ENCODE data around the gene RBM33.
A peak's percentile ranks its signal among the peaks of the same experiment; 100 is the strongest.

RBM33 gene

DNA sequence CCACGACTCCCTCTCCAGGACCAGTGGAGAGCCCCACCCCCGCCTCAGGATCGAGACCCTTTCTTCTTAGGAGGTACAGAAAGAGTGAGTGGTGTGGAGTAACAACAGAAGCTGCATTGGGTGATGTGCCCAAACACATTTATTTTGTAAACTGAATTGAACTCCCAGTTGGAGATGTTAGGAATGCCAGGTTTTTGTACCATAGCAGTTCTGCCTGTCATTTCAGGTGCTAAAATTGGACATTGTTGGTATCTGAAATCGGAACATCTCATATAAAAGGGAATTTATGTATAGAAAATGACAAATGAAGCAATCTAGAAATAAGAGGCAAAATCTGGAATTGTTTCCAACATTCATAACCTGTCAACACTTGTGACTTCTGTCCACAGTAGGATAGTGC lies 93.1 kb downstream of the RBM33 start:
- no peak overlapping the region for H3K4me3 ChIP-seq (ENCODE audit: low read depth, low read length)
- peaks cover 19% of the 10 kb centered on the region for H3K36me3 ChIP-seq (replicated peaks)
- no peaks in the 10 kb centered on the region for H3K27me3 ChIP-seq (replicated peaks)
- DNase-seq = no peak
- TF ChIP-seq, protein P1, sequence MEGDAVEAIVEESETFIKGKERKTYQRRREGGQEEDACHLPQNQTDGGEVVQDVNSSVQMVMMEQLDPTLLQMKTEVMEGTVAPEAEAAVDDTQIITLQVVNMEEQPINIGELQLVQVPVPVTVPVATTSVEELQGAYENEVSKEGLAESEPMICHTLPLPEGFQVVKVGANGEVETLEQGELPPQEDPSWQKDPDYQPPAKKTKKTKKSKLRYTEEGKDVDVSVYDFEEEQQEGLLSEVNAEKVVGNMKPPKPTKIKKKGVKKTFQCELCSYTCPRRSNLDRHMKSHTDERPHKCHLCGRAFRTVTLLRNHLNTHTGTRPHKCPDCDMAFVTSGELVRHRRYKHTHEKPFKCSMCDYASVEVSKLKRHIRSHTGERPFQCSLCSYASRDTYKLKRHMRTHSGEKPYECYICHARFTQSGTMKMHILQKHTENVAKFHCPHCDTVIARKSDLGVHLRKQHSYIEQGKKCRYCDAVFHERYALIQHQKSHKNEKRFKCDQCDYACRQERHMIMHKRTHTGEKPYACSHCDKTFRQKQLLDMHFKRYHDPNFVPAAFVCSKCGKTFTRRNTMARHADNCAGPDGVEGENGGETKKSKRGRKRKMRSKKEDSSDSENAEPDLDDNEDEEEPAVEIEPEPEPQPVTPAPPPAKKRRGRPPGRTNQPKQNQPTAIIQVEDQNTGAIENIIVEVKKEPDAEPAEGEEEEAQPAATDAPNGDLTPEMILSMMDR (IDR thresholded peaks at IDR 0.05; ENCODE audit: low read depth, low read length, missing control alignments) = no peak
- in situ Hi-C loops (cut with HindIII; ENCODE audit: low pct_ligation_motif_present, low sequenced_read_pairs) = no loop called here
- no peak overlapping the region for H3K27ac ChIP-seq

DNA sequence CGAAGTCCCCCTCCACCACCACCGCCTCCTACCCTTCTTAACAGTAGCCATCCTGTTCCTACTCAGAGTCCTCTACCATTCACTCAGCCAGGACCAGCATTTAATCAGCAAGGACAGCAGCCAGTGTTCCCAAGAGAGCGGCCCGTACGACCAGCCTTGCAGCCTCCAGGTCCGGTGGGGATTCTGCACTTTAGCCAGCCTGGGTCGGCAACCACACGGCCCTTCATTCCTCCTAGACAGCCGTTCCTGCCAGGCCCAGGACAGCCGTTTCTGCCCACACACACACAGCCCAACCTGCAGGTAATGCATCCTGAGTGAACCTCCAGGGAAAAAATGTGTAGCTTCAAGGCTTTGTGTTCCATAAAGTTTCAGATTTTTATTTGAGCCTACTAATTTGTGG lies 93.6 kb downstream of the RBM33 start:
- TF ChIP-seq, protein P1 (IDR thresholded peaks at IDR 0.05; ENCODE audit: low read depth, low read length, missing control alignments) = no peak
- Histone ChIP-seq H3K27ac (no peak overlapping the region), H3K27me3 (replicated peaks) (no peaks in the 10 kb centered on the region), H3K36me3 (replicated peaks) (peaks cover 22% of the 10 kb centered on the region), H3K4me3 (ENCODE audit: low read depth, low read length) (no peak overlapping the region)
- DNase-seq = no peak
- in situ Hi-C loops (cut with HindIII; ENCODE audit: low pct_ligation_motif_present, low sequenced_read_pairs) = no loop called here

DNA sequence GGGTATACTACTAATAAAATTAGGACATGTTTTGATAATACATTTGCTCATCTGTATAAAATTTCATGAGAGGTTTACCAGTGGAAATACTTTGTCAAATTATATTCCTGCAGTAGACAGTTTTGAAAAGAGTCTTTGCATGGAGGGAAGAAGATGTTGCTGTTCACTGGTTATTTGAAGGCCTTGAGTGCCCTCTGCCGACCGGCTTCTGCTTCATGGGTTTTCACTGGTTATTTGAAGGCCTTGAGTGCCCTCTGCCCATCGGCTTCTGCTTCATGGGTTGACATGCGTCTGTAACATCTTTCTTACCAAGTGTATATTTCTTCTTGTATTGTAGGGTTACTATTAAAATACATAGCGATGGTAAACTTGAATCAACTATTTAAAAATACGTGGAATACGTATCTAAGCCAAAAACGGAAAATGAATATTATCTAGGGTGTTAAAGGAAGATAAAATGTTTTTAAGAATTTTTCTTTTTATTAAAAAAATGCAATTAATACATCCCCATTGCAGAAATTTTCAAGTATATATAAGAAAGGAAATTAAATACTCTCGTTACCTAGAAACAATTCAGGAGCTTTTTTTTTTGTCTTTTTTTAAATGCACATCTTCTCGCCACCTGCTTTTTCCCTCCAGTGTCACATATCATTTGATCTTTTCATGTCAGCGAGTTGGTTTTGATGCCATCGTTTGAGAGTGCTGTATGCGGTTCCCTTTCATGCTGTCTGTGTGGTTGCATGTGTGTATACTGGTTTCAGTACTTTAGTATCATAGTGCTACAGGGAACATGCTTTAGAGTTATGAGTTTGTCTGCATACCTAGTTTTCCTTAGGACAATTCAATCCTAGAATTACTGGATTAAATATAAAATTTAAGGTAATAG lies 94.4 kb downstream of the RBM33 start:
- DNase-seq = peak; percentile 80
- Histone ChIP-seq H3K27me3 (replicated peaks) (no peaks in the 10 kb centered on the region), H3K36me3 (replicated peaks) (peaks cover 25% of the 10 kb centered on the region), H3K4me3 (ENCODE audit: low read depth, low read length) (no peak overlapping the region), H3K27ac (no peak overlapping the region)
- TF ChIP-seq, protein P1 (IDR thresholded peaks at IDR 0.05; ENCODE audit: low read depth, low read length, missing control alignments) = peak; percentile 88
- in situ Hi-C loops (cut with HindIII; ENCODE audit: low pct_ligation_motif_present, low sequenced_read_pairs) = no loop called here

DNA sequence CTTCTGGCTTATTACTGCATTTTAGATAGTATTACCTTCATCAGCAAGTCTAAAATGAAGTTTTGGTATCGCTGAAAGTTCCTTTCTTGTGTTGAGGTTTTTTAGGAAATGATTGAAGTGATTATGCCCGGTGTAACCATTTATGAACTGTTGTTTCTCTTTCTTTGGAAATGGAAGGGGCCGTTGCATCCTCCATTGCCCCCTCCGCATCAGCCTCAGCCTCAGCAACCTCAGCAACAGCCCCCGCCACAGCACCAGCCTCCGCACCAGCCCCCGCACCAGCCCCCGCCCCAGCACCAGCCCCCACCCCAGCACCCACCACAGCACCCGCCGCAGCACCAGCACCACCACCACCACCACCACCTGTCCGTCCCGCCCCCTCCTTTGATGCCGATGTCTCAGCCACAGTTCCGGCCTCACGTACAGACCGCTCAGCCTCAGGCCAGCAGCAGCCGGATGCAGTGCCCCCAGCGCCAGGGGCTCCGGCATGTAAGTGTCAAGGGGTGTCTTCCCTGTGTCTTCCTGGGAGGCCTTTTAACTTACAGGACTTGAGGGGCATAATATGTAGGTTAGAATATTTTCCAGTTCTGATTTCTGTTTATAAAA lies 95.2 kb downstream of the RBM33 start:
- TF ChIP-seq, protein P1 (IDR thresholded peaks at IDR 0.05; ENCODE audit: low read depth, low read length, missing control alignments) = no peak
- Histone ChIP-seq H3K36me3 (replicated peaks) (peaks cover 29% of the 10 kb centered on the region), H3K27ac (no peak overlapping the region), H3K4me3 (ENCODE audit: low read depth, low read length) (no peak overlapping the region), H3K27me3 (replicated peaks) (no peaks in the 10 kb centered on the region)
- in situ Hi-C loops (cut with HindIII; ENCODE audit: low pct_ligation_motif_present, low sequenced_read_pairs) = no loop called here
- DNase-seq = no peak

DNA sequence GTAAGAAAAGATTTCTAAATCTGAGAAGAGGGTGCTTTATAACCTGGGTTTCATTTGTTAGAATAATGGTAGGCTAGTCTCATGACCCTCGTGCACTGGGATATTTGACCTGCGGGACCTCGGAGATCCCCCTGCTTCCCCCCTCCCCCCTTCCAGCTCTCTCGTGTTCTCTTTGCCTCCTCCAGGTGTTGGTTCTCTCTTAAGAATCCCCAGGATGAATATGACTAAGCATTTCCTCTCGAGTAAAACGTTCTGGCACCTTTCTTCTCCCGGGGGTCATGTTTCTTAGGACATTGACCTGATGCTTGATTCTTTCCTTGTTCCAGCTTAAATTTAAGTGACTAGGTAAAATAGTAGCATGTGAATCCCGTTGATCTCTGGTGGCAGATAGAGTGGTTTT lies 96.6 kb downstream of the RBM33 start:
- Histone ChIP-seq H3K27ac (no peak overlapping the region), H3K36me3 (replicated peaks) (peaks cover 43% of the 10 kb centered on the region), H3K27me3 (replicated peaks) (no peaks in the 10 kb centered on the region), H3K4me3 (ENCODE audit: low read depth, low read length) (no peak overlapping the region)
- TF ChIP-seq, protein P1 (IDR thresholded peaks at IDR 0.05; ENCODE audit: low read depth, low read length, missing control alignments) = no peak
- DNase-seq = no peak
- in situ Hi-C loops (cut with HindIII; ENCODE audit: low pct_ligation_motif_present, low sequenced_read_pairs) = no loop called here
